Measurements from ENCODE around the gene ITPKB.

ITPKB gene

GRCh38 chr1:226648421-226648820 is 90.7 kb downstream of the ITPKB start:
- no peak for DNase-seq (ENCODE audit: low read depth in 1 of 2, low spot score in 1 of 2)
- Histone ChIP-seq H3K4me3 (replicated peaks; ENCODE audit: insufficient read depth, low read length) (no peak overlapping the region), H3K27me3 (ENCODE audit: insufficient read depth, poor library complexity, severe bottlenecking) (no peaks in the 10 kb centered on the region), H3K27ac (replicated peaks) (no peak overlapping the region)
- TF ChIP-seq CTCF (IDR thresholded peaks at IDR 0.05; ENCODE audit: insufficient read depth, low read length) (no peak), SPI1 (IDR thresholded peaks at IDR 0.05; ENCODE audit: borderline replicate concordance, low read depth) (no peak), REST (IDR thresholded peaks at IDR 0.05; ENCODE audit: insufficient replicate concordance, low read depth) (no peak), POLR2AphosphoS5 (IDR thresholded peaks at IDR 0.05; ENCODE audit: low read depth) (no peak), GABPA (IDR thresholded peaks at IDR 0.05; ENCODE audit: low read depth) (no peak)

GRCh38 chr1:226647719-226648118 is 91.4 kb downstream of the ITPKB start:
- H3K27me3 ChIP-seq (ENCODE audit: insufficient read depth, poor library complexity, severe bottlenecking): no peaks in the 10 kb centered on the region
- TF ChIP-seq GABPA (IDR thresholded peaks at IDR 0.05; ENCODE audit: low read depth): no peak
- TF ChIP-seq REST (IDR thresholded peaks at IDR 0.05; ENCODE audit: insufficient replicate concordance, low read depth): no peak
- no peak for TF ChIP-seq CTCF (IDR thresholded peaks at IDR 0.05; ENCODE audit: insufficient read depth, low read length)
- TF ChIP-seq POLR2AphosphoS5 (IDR thresholded peaks at IDR 0.05; ENCODE audit: low read depth): no peak
- no peak for TF ChIP-seq SPI1 (IDR thresholded peaks at IDR 0.05; ENCODE audit: borderline replicate concordance, low read depth)
- no peak overlapping the region for H3K27ac ChIP-seq (replicated peaks)
- H3K4me3 ChIP-seq (replicated peaks; ENCODE audit: insufficient read depth, low read length): no peak overlapping the region
- no peak for DNase-seq (ENCODE audit: low read depth in 1 of 2, low spot score in 1 of 2)

- TF ChIP-seq SPI1 (IDR thresholded peaks at IDR 0.05; ENCODE audit: borderline replicate concordance, low read depth) (no peak), REST (IDR thresholded peaks at IDR 0.05; ENCODE audit: insufficient replicate concordance, low read depth) (no peak), POLR2AphosphoS5 (IDR thresholded peaks at IDR 0.05; ENCODE audit: low read depth) (no peak), CTCF (IDR thresholded peaks at IDR 0.05; ENCODE audit: insufficient read depth, low read length) (no peak), GABPA (IDR thresholded peaks at IDR 0.05; ENCODE audit: low read depth) (no peak)
- no peak for DNase-seq (ENCODE audit: low read depth in 1 of 2, low spot score in 1 of 2)
- Histone ChIP-seq H3K27me3 (ENCODE audit: insufficient read depth, poor library complexity, severe bottlenecking) (no peaks in the 10 kb centered on the region), H3K27ac (replicated peaks) (no peak overlapping the region), H3K4me3 (replicated peaks; ENCODE audit: insufficient read depth, low read length) (no peak overlapping the region)
Measured at GRCh38 chr1:226646870-226647449, 92.1 kb downstream of the ITPKB start.
